Muscle layer of colon (tissue), 2 donors: ENCODE data around the gene SACS.
"Not testable (repeated sequence)": the region's sequence is repeated elsewhere in the genome, so short reads cannot be mapped to it uniquely, and the experiment has no call there.

ENCODE experiments used
- H3K27ac ChIP-seq: one replicate; pipeline ENCODE4 v1.7.0; 2013; ENCODE audit warnings: low read depth, mild to moderate bottlenecking, low read length, moderate library complexity
- H3K27me3 ChIP-seq, 2 donors: one replicate each; pipeline ENCODE4 v1.7.0; 2013; ENCODE audit warnings: low read length in 2 of 2, mild to moderate bottlenecking in 2 of 2; ENCODE audit not compliant: insufficient read depth in 2 of 2, control insufficient read depth in 1 of 2
- H3K36me3 ChIP-seq: one replicate; pipeline ENCODE4 v1.7.0; 2013; ENCODE audit warnings: mild to moderate bottlenecking, low read length; ENCODE audit not compliant: insufficient read depth
- H3K4me1 ChIP-seq: one replicate; pipeline ENCODE4 v1.7.0; 2013; ENCODE audit warnings: mild to moderate bottlenecking, low read length; ENCODE audit not compliant: insufficient read depth
- H3K4me3 ChIP-seq, 2 donors: one replicate each; pipeline ENCODE4 v1.7.0; 2013; ENCODE audit warnings: low read length in 2 of 2, low read depth in 1 of 2, mild to moderate bottlenecking in 1 of 2, moderate library complexity in 1 of 2
- H3K9ac ChIP-seq: one replicate; pipeline ENCODE4 v1.7.0; 2013; ENCODE audit warnings: low read length
- H3K9me3 ChIP-seq: one replicate; pipeline ENCODE4 v1.7.0; 2013; ENCODE audit warnings: mild to moderate bottlenecking, low read length
- donor health status: abdominal sarcoma.
- donor health status: Adenocarcinoma of cecum.

SACS gene

GRCh38 chr13:23401156-23401555 is 32.3 kb downstream of the SACS start:
- not testable (repeated sequence) for H3K27ac ChIP-seq, H3K36me3 ChIP-seq, H3K4me3 ChIP-seq, H3K4me1 ChIP-seq, H3K27me3 ChIP-seq, H3K9me3 ChIP-seq, H3K9ac ChIP-seq

- Histone ChIP-seq H3K27ac (no peak overlapping the region), H3K9me3 (no peaks in the 10 kb centered on the region), H3K27me3 (no peaks in the 10 kb centered on the region), H3K4me1 (no peaks in the 10 kb centered on the region), H3K9ac (no peak overlapping the region), H3K36me3 (no peaks in the 10 kb centered on the region), H3K4me3 (no peak overlapping the region)
These were observed 34.2 kb downstream of the SACS start for GRCh38 chr13:23399347-23399746.

- Histone ChIP-seq H3K27me3 (no peaks in the 10 kb centered on the region), H3K9me3 (no peaks in the 10 kb centered on the region), H3K4me3 (no peak overlapping the region), H3K36me3 (no peaks in the 10 kb centered on the region), H3K27ac (no peak overlapping the region), H3K9ac (no peak overlapping the region), H3K4me1 (no peaks in the 10 kb centered on the region)
These were observed 38.7 kb downstream of the SACS start for GRCh38 chr13:23394821-23395220.

- no peaks in the 10 kb centered on the region for H3K36me3 ChIP-seq
- no peak overlapping the region for H3K27ac ChIP-seq
- no peak overlapping the region for H3K4me3 ChIP-seq
- H3K4me1 ChIP-seq = no peaks in the 10 kb centered on the region
- no peaks in the 10 kb centered on the region for H3K27me3 ChIP-seq
- no peaks in the 10 kb centered on the region for H3K9me3 ChIP-seq
- H3K9ac ChIP-seq = no peak overlapping the region
These were observed 40.4 kb downstream of the SACS start for GRCh38 chr13:23392925-23393645.

- no peak overlapping the region for H3K9ac ChIP-seq
- no peak overlapping the region for H3K4me3 ChIP-seq
- H3K4me1 ChIP-seq = no peaks in the 10 kb centered on the region
- H3K9me3 ChIP-seq = no peaks in the 10 kb centered on the region
- no peaks in the 10 kb centered on the region for H3K36me3 ChIP-seq
- no peak overlapping the region for H3K27ac ChIP-seq
- H3K27me3 ChIP-seq = no peaks in the 10 kb centered on the region
These were observed 41.2 kb downstream of the SACS start for GRCh38 chr13:23392313-23392712.

- Histone ChIP-seq H3K27me3 (no peaks in the 10 kb centered on the region), H3K4me3 (no peak overlapping the region), H3K36me3 (no peaks in the 10 kb centered on the region), H3K9ac (no peak overlapping the region), H3K27ac (no peak overlapping the region), H3K4me1 (no peaks in the 10 kb centered on the region), H3K9me3 (no peaks in the 10 kb centered on the region)
These were observed 41.8 kb downstream of the SACS start for GRCh38 chr13:23391752-23392151.

GRCh38 chr13:23386533-23386932 is 47.0 kb downstream of the SACS start:
- H3K27ac ChIP-seq = no peak overlapping the region
- no peak overlapping the region for H3K4me3 ChIP-seq
- no peaks in the 10 kb centered on the region for H3K4me1 ChIP-seq
- H3K9ac ChIP-seq = no peak overlapping the region
- H3K9me3 ChIP-seq = no peaks in the 10 kb centered on the region
- H3K36me3 ChIP-seq = no peaks in the 10 kb centered on the region
- no peaks in the 10 kb centered on the region for H3K27me3 ChIP-seq

GRCh38 chr13:23385931-23386330 is 47.6 kb downstream of the SACS start:
- H3K4me1 ChIP-seq = no peaks in the 10 kb centered on the region
- H3K9me3 ChIP-seq = no peaks in the 10 kb centered on the region
- no peaks in the 10 kb centered on the region for H3K36me3 ChIP-seq
- H3K4me3 ChIP-seq = no peak overlapping the region
- no peaks in the 10 kb centered on the region for H3K27me3 ChIP-seq
- H3K9ac ChIP-seq = no peak overlapping the region
- H3K27ac ChIP-seq = no peak overlapping the region

GRCh38 chr13:23384111-23384510 is 49.4 kb downstream of the SACS start:
- Histone ChIP-seq H3K36me3 (no peaks in the 10 kb centered on the region), H3K4me3 (no peak overlapping the region), H3K9ac (no peak overlapping the region), H3K4me1 (no peaks in the 10 kb centered on the region), H3K27me3 (no peaks in the 10 kb centered on the region), H3K27ac (no peak overlapping the region), H3K9me3 (no peaks in the 10 kb centered on the region)

- Histone ChIP-seq H3K4me1 (no peaks in the 10 kb centered on the region), H3K27me3 (no peaks in the 10 kb centered on the region), H3K9me3 (no peaks in the 10 kb centered on the region), H3K4me3 (no peak overlapping the region), H3K36me3 (no peaks in the 10 kb centered on the region), H3K9ac (no peak overlapping the region), H3K27ac (no peak overlapping the region)
These were observed 50.4 kb downstream of the SACS start for GRCh38 chr13:23383151-23383550.

GRCh38 chr13:23381866-23382265 is 51.6 kb downstream of the SACS start:
- Histone ChIP-seq H3K27ac (no peak overlapping the region), H3K4me1 (peaks cover 8% of the 10 kb centered on the region), H3K9me3 (no peaks in the 10 kb centered on the region), H3K27me3 (no peaks in the 10 kb centered on the region), H3K9ac (no peak overlapping the region), H3K36me3 (no peaks in the 10 kb centered on the region), H3K4me3 (no peak overlapping the region)

- Histone ChIP-seq H3K4me1 (peaks cover 11% of the 10 kb centered on the region), H3K36me3 (no peaks in the 10 kb centered on the region), H3K27ac (no peak overlapping the region), H3K9me3 (no peaks in the 10 kb centered on the region), H3K9ac (no peak overlapping the region), H3K27me3 (no peaks in the 10 kb centered on the region), H3K4me3 (no peak overlapping the region)
These were observed 53.0 kb downstream of the SACS start for GRCh38 chr13:23380534-23380933.
